CD4-positive, alpha-beta T cell treated with Interleukin-4 for 4 hours (primary cell): Measurements from ENCODE around the gene HIRA.

Experiments used
- DNase-seq: peaks from one replicate; pipeline ENCODE4 v3.0.0-alpha.2; 2020

The HIRA gene

DNA sequence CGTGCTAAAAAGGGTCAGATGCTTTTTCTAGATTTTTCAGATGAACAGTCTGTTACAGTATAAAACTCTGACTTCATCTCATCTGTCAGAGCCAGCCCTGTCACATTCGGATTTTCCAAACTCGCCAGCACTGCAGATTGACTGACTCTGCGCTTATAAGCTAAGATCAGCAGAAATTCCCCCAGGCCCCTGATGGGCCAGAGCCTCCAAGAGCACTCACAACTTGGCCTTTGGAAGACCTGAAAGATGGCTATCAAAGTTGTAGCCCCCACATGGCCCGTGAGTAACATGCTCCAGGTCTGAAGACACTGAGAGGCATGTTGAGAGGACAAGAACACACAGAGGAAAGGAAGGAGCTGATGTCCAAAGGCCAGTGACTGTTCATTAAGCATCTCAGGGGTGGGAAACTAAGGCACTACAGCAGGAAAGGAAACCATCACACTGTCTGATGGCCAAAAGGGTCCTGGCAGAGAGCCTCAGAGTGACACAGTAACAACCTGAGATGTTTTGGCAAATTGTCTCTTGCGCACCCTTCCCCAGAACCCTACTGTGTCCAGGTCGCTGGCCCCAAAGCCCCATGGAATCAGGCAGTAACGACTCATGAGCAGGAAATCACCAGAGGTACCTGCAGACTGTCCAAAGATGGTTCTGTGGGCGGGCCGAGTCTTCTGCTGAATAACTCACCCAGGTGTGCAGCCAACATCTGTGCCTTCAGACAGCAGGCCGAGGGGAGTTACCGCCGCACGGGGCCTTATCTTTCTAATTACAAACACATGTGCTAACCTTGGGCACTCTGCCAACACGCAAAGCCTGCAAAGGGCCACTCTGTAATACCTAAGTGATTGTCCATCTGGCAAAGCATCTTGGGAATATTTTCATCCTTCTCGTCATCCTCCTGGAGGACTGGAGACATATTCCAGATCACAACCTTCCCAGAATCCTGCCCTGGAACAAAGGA, 23.6 kb downstream of the HIRA start:
- no peak for DNase-seq

- no peak for DNase-seq
Measured at GRCh38 chr22:19406846-19407245, 24.7 kb downstream of the HIRA start.

GRCh38 chr22:19406281-19406811, 25.2 kb downstream of the HIRA start:
- DNase-seq: no peak

DNA sequence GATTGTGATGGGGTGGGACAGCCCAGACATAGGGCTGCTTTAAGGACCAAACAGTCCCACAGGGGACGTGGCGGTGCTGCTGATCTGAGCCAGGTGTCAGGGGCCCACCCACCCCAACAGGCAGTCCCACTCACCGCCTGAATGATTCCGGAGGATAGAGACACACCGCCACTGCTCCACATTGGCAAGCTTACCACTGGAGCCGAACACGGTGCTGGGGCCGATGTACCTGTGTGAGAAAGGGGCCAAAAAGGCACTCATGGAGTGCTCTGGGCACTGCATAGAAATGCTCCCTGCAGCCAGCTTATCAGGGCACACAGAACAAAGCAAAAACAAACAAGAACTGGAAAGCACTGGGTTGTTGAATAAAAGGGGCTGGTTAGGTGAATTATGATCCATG, 25.9 kb downstream of the HIRA start:
- no peak for DNase-seq

- no peak for DNase-seq
Measured at GRCh38 chr22:19405133-19405532, 26.4 kb downstream of the HIRA start.

DNA sequence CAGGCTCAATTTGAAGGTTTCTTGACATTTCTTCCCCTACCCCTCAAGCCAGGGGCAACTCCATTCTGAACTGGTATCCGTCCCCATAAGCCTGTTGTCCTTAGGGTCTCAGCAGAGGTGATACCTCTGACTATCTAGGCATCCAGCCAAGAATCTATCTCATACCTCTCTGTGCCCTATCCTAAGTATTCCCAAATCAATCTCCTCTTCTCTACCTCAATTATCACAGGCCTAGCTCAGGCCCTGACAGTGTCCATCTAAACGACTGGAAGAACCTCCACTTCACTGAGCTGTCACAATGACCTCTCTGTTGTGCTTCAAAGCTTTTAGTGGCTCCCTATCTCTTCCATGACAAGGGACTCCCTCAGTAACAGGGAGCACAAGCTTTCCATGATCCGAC, 26.9 kb downstream of the HIRA start:
- no peak for DNase-seq

DNA sequence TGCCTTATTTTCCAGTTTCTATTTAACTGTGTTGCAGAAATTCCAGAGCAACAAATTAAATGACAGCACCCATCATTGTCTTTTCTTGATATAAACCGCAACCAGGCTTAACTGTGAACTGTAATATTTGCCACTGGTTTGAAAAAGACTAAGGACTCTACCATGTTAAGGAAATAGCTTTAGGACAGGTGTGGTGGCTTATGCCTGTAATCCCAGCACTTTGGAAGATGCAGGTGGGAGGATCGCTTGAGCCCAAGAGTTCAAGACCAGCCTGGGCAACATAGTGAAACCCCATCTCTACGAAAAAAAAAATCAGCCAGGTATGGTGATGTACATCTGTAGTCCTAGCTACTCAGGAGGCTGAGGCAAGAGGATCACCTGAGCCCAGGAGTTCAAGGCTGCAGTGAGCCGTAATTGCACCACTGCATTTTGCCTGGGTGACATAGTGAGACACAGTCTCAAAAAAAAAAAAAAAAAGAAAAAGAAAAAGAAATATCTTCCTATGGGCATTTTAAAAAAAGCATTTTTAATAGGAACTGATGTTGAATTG, 28.8 kb downstream of the HIRA start:
- no peak for DNase-seq

DNA sequence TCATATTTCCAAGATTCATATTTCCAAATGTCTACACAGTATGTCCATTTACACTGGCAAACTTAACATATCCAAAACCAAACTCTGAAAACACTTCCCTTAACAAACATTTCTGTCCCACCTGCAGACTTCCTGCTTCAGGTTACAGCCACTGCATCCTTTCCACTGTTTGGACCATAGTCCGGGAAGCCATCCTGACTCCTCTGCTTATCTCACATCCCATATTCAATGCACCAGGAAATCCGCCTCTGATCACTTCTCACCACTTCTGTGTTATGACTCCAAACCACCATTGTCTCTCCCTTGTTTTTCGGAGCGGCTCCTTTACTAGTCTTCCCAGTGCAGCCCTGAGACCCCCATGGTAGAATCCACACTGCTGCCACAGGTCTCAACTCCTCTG, 30.1 kb downstream of the HIRA start:
- no peak for DNase-seq

DNA sequence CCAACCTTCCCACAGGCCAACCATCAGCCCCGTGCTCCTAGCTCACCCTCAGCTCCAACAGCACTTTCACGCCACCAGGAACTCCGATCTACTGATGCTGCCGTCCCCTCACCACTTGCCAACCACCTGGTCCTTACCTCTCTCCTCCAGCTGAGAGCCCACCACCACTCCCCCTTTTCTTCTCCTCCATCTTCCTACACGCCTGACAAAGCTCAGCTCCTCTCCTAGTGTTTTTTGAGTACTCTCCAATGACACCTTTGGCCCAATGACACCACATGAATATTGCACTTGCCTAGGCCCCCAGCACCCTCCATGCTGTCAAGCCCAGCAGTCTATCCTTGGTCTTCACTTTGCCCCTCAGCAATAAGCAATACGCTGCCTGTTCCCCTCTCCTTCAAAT, 30.7 kb downstream of the HIRA start:
- no peak for DNase-seq

DNA sequence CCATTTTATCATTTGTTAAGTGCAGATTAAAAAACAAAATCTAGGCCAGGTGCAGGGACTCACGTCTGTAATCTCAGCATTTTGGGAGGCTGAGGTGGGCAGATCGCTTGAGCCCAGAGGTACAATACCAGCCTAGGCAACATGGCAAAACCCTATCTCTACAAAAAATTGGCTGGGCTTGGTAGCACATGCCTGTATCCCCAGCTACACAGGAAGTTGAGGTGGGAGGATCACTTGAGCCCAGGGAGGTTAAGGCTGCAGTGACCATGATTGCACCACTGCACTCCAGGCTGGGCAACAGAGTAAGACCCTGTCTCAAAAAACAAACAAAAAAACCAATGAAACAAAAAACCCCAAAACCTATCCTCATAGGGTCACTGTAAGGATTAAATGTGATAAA, 32.9 kb downstream of the HIRA start:
- no peak for DNase-seq

DNA sequence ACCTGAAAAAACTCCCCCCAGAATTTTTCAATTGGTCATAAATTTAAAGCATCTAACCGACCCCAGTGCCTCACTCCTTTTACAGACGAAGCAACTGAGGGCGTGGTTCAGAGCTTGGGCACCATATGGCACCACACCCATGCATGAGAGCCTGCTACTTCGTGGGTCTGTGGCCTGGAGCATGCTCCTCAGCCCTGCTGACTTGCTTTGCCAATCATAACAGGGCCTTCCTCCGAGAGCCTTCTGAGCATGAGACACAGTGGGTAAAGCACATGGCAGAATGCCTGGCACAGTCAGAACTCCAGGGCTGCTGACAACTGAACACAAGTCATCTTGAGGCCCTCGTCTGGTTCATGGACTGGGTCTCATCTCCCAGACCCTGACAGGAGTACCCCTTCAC, 33.3 kb downstream of the HIRA start:
- DNase-seq: no peak

GRCh38 chr22:19397734-19398104, 33.8 kb downstream of the HIRA start:
- no peak for DNase-seq

DNA sequence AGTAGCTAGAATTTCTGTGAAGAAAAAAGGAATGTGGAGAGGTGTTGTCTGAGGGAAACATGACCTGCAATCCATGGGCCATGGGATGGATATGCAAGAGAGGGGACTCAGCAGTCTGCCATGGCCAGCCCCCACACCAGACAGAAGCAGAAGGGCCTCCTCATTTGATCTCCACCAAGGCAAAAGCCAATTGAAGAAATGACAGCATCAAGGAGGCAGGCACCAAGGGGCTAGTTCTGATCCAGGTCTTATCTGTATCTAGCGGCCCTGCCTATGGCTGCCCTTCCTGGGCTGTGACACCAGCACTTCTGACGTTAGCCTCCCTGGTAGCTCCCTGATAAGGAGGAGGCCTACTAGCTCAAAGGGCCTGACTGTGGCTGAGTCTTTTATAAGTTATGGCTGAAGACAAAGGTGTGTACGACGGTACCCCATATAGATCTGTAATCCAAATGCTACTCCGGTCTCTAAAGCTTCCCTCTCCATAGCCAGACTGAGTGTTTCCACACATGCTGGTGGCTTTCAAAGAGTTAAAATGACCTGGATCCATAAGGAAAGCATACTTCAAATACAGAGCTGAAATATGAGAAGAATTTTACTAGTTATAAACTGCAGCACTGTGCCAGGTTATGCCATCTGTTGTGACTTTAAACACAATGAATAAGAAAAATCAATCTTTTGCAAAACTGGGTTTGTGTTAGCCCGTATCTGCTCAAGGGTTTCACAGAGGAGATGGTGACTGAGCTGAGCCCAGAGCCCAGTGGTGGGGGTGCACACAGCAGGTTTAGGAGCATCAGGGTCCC, 34.4 kb downstream of the HIRA start:
- no peak for DNase-seq

GRCh38 chr22:19396561-19396933, 35.0 kb downstream of the HIRA start:
- no peak for DNase-seq

DNA sequence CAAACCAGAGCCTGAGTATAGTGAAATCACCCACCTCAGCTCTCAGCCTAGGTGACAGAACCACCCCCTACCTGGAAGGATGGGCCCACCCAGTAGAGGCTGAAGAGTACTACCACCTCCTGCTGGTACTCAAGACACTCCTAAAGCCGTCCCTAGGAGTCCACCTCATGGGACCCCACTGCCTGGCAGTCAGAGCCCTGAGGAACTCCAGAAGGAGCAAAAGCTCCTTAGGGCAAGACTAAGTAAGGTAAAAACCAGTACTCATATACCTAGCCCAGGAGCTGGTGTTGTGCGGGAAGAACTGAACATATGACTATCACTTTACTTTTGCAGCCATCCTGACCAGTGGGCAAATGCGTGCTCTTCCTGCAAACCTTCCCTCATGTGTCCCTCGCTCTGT, 36.3 kb downstream of the HIRA start:
- no peak for DNase-seq

DNA sequence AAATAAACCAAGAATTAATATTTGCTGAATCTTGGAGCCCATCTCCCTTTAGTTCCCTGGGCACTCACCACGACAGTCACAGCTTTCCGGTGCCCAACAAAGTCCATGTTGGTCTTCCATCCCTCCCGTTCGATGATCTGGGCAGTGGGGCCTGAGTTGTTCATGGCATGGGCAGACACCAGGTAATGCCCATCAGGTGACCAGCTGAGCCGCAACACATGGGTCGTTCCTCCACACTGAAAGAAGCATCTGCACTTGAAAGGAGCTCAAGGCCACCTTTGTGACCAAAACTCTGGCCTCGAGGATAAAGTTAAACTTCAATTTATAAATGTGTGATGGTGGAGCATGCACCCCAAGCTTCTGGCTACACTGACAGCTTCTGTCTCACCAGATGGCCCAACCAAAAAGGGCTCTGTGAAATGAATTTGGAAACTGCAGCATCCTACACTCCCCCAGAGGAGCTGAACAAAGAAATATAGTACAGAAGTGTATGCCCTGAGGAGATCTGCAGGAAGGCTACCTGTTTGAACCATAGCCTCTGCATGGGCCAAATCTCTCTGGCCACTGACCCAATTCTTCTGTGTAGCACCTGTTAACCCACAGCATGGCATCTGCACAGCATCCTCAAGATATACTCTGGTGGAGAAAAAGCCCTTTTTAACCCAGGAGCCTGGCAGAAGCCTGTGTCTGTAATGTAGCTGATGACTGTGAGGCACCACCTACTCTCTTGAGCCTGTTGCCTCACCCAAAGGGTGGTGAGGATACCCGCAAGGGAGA, 37.1 kb downstream of the HIRA start:
- DNase-seq: no peak

DNA sequence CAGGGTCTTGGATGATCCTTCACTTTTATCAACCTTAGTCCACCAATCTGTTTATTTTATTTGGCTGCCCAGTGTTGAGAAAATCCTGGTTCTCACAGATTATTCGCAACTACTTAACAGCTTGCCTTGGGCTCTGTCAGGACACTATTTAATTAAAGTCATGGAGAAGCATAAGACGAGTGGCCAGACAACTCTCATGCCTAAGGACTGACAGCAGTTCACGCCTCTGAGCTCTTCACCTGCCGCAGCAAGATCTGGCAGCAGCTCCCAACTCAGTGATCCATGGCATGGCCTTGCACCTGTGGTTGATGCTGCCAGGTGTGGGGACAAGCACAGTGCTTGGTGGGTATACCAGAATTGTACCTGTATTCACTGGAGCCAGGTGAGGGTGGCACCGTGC, 37.8 kb downstream of the HIRA start:
- no peak for DNase-seq

- no peak for DNase-seq
Measured at GRCh38 chr22:19387575-19387974, 44.0 kb downstream of the HIRA start.

DNA sequence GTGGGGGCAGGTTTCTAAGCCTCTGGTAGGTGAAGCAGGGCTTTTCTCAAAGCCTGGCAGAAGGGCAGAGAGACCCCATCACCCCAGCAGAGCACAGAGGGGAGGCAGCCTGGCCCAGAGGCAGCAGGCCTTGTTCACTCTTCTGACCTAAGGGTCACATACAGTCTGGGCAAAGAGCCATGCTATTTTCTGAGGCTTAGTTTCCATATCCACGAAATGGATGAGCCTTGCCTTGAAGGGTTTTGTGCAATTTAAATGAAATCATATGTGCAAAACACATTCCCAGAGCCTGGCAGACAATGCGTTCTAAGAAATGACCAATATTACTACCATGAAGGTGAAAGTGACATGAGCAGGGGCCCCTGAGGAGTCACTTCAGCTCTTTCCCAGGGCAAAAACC, 44.5 kb downstream of the HIRA start:
- no peak for DNase-seq

GRCh38 chr22:19386248-19386647, 45.3 kb downstream of the HIRA start:
- no peak for DNase-seq

DNA sequence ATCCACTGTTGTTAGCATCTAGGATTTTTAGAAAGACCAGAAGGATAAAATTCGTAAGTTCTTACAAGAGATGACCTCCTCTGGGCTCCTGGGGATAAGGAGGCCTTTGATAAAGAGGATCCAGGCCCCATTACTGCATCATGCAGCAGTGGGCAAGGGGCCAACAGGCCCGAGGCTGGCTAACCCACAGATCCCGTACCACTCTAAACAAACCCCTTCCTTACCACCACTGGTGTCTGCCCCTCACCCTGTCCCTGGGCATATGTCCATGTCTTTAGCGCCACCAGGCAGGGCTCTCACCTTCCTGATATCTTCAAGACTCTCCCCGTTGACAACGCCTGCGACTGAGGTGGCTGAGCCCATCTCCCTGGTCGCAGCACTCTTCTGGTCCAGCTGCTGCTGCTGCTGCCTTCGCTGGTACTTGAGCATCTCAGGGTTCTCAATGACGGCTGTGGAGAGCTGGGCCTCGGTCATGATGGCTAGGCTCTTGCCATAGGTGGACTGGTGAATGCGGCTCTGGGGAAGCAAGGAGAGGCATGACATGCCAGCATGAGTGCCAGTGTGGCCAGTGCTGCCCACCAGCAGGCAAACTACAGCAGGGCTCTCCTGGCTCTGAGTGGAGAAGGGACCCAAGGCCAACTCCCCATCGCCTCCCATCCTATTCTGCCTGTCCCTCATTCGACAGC, 46.2 kb downstream of the HIRA start:
- DNase-seq: no peak

DNA sequence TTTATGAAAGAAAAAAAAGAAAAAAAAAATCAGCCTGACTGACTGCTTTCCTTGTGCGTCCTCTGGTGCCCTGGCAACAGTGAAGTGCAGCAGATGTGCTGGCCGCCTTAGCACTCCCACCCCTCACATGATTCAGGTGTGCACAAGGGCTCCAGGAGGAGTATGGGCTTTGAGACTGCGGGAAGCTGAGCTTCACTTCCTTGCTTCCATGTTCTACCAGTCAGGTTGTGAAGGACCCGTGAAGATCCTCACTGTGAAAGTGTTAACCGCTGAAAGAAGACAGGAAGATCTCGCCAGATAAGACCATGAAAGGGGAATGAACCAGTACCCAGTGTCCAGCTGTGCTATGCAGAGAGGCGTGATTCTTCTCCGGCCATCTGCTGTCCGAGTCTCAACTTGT, 48.2 kb downstream of the HIRA start:
- DNase-seq: no peak
